Measurements from ENCODE around the gene LPCAT2.

- TF ChIP-seq CTCF (IDR thresholded peaks at IDR 0.05) (no peak), POLR2A (IDR thresholded peaks at IDR 0.05) (no peak), EP300 (IDR thresholded peaks at IDR 0.05) (no peak), POLR2AphosphoS5 (IDR thresholded peaks at IDR 0.05) (no peak)
These were observed 65.9 kb downstream of the LPCAT2 start for GRCh38 chr16:55574811-55575210.

All from gastroesophageal sphincter (tissue), 3 donors.